NCI-H345 treated with DMSO at 0.1 percent for 48 hours (cell line): Measurements from ENCODE around the gene VWA3A.
A peak's percentile ranks its signal among the peaks of the same experiment; 100 is the strongest.
"Not testable (repeated sequence)": the region's sequence is repeated elsewhere in the genome, so short reads cannot be mapped to it uniquely, and the experiment has no call there.

Experiments
- DNase-seq: peaks from one replicate; lab custom pipeline; 2025; ENCODE audit not compliant: unreplicated experiment; lab: John Stamatoyannopoulos, UW

The VWA3A gene

GRCh38 chr16:22181843-22182242, 89.5 kb downstream of the VWA3A start:
- no peak for DNase-seq

DNA sequence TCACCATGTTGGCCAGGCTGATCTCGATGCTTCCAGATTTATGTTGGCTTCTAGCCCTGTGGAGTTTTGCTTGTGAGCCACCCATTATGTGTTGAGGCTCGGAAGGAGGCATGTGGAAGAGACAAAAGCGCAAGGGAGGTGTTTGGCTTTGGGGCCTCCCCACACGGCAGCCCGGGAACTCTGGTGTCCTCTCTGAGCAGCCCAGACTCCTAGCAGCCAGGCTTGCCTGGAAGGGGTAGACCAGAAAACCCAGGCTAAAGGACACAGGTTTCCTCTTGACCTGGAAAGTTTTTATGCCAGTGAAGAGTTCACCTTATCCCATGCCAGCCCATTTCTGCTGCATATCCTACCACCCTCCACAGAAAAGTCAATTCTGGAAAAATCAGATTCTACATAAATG, 91.0 kb downstream of the VWA3A start:
- no peak for DNase-seq

DNA sequence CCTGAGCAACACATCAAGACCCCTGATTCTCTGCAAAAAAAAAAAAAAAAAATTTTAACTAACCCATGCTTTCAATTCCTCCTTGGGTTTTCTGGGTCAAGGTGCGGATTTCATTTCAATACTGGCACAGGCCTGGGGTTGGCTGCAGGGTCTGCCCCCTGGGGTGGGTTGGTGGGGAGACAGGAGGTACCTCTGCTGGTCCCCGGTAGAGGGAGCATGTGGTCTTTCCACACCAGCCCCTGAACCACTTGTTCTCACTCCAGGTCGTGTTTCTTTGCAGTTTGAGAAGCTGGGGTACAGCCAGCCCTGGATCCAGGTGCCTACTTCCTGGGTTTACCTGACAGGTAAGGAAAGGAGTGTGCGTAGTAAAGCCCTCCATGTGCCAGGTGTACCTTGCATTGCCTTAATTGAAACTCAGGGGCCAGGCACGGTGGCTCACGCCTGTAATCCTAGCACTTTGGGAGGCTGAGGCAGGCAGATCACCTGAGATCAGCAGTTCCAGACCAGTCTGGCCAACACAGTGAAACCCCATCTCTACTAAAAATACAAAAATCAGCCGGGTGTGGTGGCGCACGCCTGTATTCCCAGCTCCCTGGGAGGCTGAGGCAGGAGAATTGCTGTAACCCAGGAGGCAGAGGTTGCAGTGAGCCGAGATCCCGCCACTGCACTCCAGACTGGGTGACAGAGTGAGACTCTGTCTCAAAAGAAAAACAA, 91.7 kb downstream of the VWA3A start:
- no peak for DNase-seq

DNA sequence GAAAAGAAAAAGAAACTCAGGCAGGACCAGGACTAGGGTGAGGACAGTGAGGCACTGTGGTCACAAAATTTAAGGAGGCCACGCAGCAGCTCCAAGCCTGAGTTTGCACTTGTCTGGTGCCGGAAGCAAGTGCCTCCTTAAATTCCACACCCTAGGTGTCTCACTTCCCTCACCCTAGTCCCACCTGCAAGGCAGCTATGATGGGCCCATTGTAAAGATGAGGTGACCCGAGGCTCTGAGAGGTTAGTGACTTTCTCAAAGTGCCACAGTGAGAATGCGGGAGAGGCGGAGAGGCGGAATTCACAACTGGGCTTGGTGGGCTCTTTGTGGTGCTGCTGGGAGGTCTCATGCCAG, 92.3 kb downstream of the VWA3A start:
- no peak for DNase-seq

- DNase-seq = no peak
Observed at GRCh38 chr16:22186517-22186916, 94.2 kb downstream of the VWA3A start.

- DNase-seq = no peak
Observed at GRCh38 chr16:22188267-22188594, 95.9 kb downstream of the VWA3A start.

DNA sequence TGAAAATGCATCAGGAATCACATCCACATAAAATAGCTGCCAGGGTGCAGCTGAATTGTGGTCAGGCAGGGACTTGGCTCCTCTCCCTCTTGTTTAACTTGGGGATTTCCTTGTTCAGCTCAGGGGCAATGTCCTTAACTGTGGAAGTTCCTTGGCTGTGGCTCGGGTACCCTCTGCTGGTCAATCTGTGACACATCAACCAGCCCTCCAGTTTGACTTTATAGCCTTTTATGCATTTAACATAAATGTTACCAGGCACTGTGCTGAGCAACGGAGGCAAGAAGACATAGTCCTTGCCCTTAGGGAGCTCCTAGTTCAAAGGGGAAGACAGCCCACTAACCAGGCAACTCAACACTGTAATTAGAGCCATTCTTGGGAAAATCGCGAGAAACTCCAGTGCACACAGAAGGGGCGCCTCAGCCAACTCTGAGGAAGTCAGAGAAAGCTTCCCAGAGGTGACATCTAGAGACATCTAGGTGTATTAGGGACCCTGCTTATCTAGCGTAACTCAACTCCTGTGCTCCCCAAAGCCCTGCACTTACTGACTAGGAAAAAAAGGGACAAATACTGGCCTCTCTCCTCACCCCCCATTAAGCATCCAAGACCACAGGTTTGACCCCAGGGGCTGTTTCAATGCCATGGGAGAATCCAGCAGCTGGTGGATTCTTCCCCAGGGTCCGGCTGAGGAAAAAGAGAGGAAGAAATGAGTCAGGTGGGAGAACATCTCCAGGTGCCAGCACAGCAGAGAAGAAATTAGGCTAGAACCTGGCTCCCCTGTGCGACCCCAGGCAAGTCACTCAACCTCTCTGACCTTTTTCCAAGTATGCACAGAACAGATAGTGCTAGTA, 96.5 kb downstream of the VWA3A start:
- DNase-seq = peak; percentile 50

- peak; percentile 27 for DNase-seq
Observed at GRCh38 chr16:22189473-22190080, 97.2 kb downstream of the VWA3A start.

DNA sequence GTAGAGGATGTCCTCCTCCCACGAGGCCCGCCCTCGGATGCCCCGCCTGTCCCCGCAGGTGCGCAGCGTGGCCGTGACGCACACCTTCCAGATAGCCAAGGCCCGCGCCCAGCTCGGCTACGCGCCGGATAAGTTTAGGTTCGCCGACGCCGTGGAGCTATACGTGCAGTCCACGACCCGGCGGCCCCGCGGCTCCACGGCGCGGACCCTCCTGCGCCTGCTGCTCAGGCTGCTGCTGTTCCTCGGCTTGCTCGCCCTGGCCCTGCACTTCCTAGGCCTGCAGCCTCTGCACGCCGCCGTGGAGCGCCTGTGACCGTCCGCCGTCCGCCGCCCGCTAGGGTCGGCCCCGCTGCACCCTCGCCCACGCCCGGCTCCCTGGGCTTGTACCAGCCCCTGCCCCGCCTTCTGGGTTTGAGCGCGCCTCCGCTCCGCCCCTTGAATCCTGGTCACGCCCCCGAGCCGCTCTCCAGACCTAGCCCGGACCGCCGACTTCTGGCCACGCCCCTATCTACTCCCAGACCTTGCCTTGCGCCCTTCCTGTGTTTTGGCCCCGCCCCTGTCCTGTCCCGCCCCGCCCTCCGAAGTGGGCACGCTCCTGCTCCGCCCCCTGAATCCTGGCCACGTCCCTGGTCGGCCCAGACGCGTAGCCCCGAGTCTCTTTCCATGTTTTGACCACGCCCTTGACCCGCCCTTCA, 97.9 kb downstream of the VWA3A start:
- DNase-seq = peak; percentile 100

DNA sequence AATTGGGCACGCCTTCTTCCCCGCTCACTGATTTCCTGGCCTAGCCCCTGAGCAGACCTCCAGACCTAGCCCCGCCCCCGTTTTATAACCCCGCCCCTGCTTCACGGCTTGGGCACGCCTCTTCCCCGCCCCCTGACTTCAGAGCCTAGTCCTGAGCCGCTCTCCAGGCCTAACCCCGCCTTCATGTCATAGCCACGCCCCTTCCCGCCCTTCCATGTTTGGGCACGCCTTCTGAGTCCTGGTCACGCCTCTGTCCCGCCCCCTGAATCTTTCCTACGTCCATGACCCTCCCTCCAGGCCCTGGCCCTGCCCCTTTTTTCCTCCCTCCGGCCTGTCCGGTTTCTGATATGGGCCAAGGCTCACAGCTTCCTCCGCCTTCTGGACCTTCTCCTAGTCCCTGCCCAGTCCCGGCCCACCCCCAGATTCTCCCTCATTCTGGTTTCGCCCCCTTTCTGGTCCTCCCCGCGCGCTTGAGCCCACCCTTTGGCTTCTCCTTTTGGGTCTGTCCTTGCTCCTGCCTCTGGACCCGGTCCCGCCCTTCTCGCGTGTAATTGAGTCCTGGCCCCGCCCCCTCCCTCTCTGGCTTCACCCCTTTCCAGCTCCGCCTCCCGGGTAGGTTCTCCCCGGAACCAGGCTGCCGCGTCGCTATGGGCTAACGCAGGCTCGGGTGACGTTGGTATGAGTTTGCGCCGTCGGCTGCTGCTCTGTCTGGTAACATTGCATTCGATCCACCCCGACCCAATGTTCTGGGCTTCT, 98.6 kb downstream of the VWA3A start:
- DNase-seq = peak; percentile 100

GRCh38 chr16:22191532-22192260, 99.4 kb downstream of the VWA3A start:
- no peak for DNase-seq

GRCh38 chr16:22192261-22193062, 100.1 kb downstream of the VWA3A start:
- DNase-seq = no peak

GRCh38 chr16:22193063-22193411, 100.7 kb downstream of the VWA3A start:
- DNase-seq = no peak

DNA sequence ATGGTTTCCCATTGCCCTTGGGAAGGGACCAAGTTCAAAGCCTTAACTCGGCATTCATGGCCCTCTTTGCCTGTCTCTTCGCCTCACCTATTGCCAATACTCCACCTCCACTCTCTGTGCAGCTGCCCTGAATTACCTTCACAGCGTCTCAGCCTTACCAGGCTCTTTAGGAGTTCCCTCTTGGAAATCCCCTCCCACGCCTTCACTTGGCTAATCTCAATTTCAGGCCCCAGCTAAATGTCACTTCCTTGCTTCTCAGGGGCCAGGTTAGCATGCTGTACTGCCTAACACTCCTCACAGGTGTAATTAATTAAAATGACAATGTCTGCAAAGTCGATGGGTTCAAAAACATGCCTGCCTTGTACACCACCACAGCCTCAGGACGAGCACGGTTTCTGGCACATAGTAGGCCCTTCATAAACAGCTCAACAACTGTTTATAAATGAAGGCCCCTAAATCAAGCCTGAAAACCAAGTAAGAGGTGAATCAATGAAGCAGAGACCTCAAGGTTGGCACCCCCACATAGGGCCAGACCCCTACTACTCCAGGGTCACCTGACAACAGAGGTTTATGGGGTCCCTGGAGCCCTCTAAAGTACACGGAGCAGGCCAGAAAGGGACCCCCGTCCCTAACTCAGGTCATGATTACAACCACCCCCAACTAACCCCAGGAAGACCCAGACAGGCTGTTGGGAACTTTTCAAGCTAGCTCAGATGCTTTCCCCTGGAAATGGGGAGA, 102.5 kb downstream of the VWA3A start:
- DNase-seq = no peak

- no peak for DNase-seq
Observed at GRCh38 chr16:22195445-22195694, 103.0 kb downstream of the VWA3A start.

- peak; percentile 70 for DNase-seq
Observed at GRCh38 chr16:22195695-22196558, 103.6 kb downstream of the VWA3A start.

GRCh38 chr16:22196559-22197168, 104.3 kb downstream of the VWA3A start:
- DNase-seq = not testable (repeated sequence)
